Tibial nerve (tissue), 4 donors: Measurements from ENCODE around the gene EFCAB6. TPM values are rescaled to one million over a fixed set of nuclear protein-coding genes. Genes with fewer than 3 reads are reported as not detected.

ENCODE experiments used
- DNase-seq, 2 donors: peaks; one replicate each; pipeline ENCODE4 v3.0.0-alpha.2; 2019; ENCODE audit warnings: low spot score in 2 of 2
- H3K27ac ChIP-seq, 4 donors: fragments of 200-600 bp; sonication (generic) in 3 of 4; one replicate each; pipeline ENCODE4 v1.5.1; 2017 to 2019; ENCODE audit warnings: mild to moderate bottlenecking in 1 of 4
- H3K27me3 ChIP-seq, 2 donors: fragments of 200-600 bp; sonication (generic) in 1 of 2; one replicate each; pipeline versions ENCODE4 v1.5.1 to v1.6.0; 2017 to 2019
- H3K36me3 ChIP-seq, 3 donors: fragments of 200-600 bp; sonication (generic); one replicate each; pipeline ENCODE4 v1.5.1; 2018 to 2019
- H3K4me1 ChIP-seq, 4 donors: fragments of 200-600 bp; sonication (generic) in 3 of 4; one replicate each; pipeline ENCODE4 v1.5.1; 2017 to 2019
- H3K4me3 ChIP-seq, 4 donors: fragments of 200-600 bp; sonication (generic) in 3 of 4; one replicate each; pipeline ENCODE4 v1.5.1; 2017 to 2019; ENCODE audit warnings: mild to moderate bottlenecking in 1 of 4, moderate library complexity in 1 of 4
- H3K9me3 ChIP-seq, 4 donors: fragments of 200-600 bp; sonication (generic) in 3 of 4; one replicate each; pipeline ENCODE4 v1.5.1; 2017 to 2019
- CTCF ChIP-seq, 5 experiments: fragments of 200-600 bp in 3 of 5; fragments of 450-650 bp in 2 of 5; sonication (generic) in 3 of 5; IDR thresholded peaks; one replicate each; pipeline ENCODE4 v1.5.1; 2016 to 2019; ENCODE audit warnings: antibody characterized with exemption in 5 of 5, mild to moderate bottlenecking in 3 of 5, moderate library complexity in 2 of 5
- EP300 ChIP-seq, 2 donors: sonication (generic); formaldehyde crosslinking; IDR thresholded peaks; one replicate each; pipeline ENCODE4 v1.6.1; 2017; ENCODE audit warnings: antibody characterized with exemption in 2 of 2, mild to moderate bottlenecking in 1 of 2
- POLR2A ChIP-seq, 2 donors: fragments of 450-650 bp; IDR thresholded peaks; one replicate each; pipeline ENCODE4 v1.6.1; 2017; ENCODE audit warnings: antibody characterized with exemption in 2 of 2, mild to moderate bottlenecking in 2 of 2, moderate library complexity in 2 of 2
- WGBS, 2 donors: methylation state at CpG; one replicate each; pipeline ENCODE4 v1.1.5; 2018; 5-methylcytosine and 5-hydroxymethylcytosine counted together
- total RNA-seq, 4 donors: library from RNA; depleted of rRNA; stranded (reverse); fragments of >200 nt; gene quantifications; one replicate each; pipeline ENCODE4 v1.1.0, GENCODE V29; 2016

The EFCAB6 gene
- total RNA-seq, 4 donors from 2014 or later = 3.3 to 9.2 (median 6.8) TPM

GRCh38 chr22:43504068-43504467, 308.0 kb downstream of the EFCAB6 start:
- Histone ChIP-seq H3K27me3 (no peaks in the 10 kb centered on the region), H3K27ac (no peak overlapping the region), H3K9me3 (no peaks in the 10 kb centered on the region), H3K36me3 (no peaks in the 10 kb centered on the region), H3K4me3 (no peak overlapping the region), H3K4me1 (no peaks in the 10 kb centered on the region)
- 92 to 98% methylated on average over 3 of the region's 3 CpGs for WGBS, 2 donors
- no peak for DNase-seq
- TF ChIP-seq CTCF (IDR thresholded peaks at IDR 0.05) (no peak), POLR2A (IDR thresholded peaks at IDR 0.05) (no peak), EP300 (IDR thresholded peaks at IDR 0.05) (no peak)

- H3K4me3 ChIP-seq = no peak overlapping the region
- no peaks in the 10 kb centered on the region for H3K36me3 ChIP-seq
- H3K27me3 ChIP-seq = no peaks in the 10 kb centered on the region
- no peak overlapping the region for H3K27ac ChIP-seq
- WGBS, 2 donors = 87 to 88% methylated on average over 17 to 19 of the region's 20 CpGs
- no peak for TF ChIP-seq EP300 (IDR thresholded peaks at IDR 0.05)
- TF ChIP-seq POLR2A (IDR thresholded peaks at IDR 0.05) = no peak
- TF ChIP-seq CTCF (IDR thresholded peaks at IDR 0.05) = no peak
- H3K9me3 ChIP-seq = no peaks in the 10 kb centered on the region
- no peaks in the 10 kb centered on the region for H3K4me1 ChIP-seq
- DNase-seq = no peak
Measured at GRCh38 chr22:43502306-43502874, 309.7 kb downstream of the EFCAB6 start.

GRCh38 chr22:43501878-43502277, 310.2 kb downstream of the EFCAB6 start:
- no peak overlapping the region for H3K27ac ChIP-seq
- no peaks in the 10 kb centered on the region for H3K4me1 ChIP-seq
- H3K4me3 ChIP-seq = no peak overlapping the region
- no peaks in the 10 kb centered on the region for H3K9me3 ChIP-seq
- DNase-seq = no peak
- no peak for TF ChIP-seq CTCF (IDR thresholded peaks at IDR 0.05)
- no peak for TF ChIP-seq EP300 (IDR thresholded peaks at IDR 0.05)
- no peak for TF ChIP-seq POLR2A (IDR thresholded peaks at IDR 0.05)
- WGBS, 2 donors = 70 to 77% methylated on average over 9 to 11 of the region's 11 CpGs
- H3K36me3 ChIP-seq = no peaks in the 10 kb centered on the region
- no peaks in the 10 kb centered on the region for H3K27me3 ChIP-seq

- 77 to 83% methylated on average over 22 of the region's 22 CpGs for WGBS, 2 donors
- no peaks in the 10 kb centered on the region for H3K27me3 ChIP-seq
- no peak overlapping the region for H3K27ac ChIP-seq
- no peaks in the 10 kb centered on the region for H3K36me3 ChIP-seq
- H3K4me1 ChIP-seq = no peaks in the 10 kb centered on the region
- no peak for DNase-seq
- TF ChIP-seq CTCF (IDR thresholded peaks at IDR 0.05) (no peak), POLR2A (IDR thresholded peaks at IDR 0.05) (no peak), EP300 (IDR thresholded peaks at IDR 0.05) (no peak)
- no peak overlapping the region for H3K4me3 ChIP-seq
- H3K9me3 ChIP-seq = no peaks in the 10 kb centered on the region
Measured at GRCh38 chr22:43500792-43501785, 311.0 kb downstream of the EFCAB6 start.

- no peaks in the 10 kb centered on the region for H3K36me3 ChIP-seq
- H3K4me3 ChIP-seq = no peak overlapping the region
- no peak for TF ChIP-seq CTCF (IDR thresholded peaks at IDR 0.05)
- TF ChIP-seq EP300 (IDR thresholded peaks at IDR 0.05) = no peak
- H3K27me3 ChIP-seq = no peaks in the 10 kb centered on the region
- no peaks in the 10 kb centered on the region for H3K9me3 ChIP-seq
- no peak overlapping the region for H3K27ac ChIP-seq
- WGBS, 2 donors = 95 to 100% methylated on average over 1 of the region's 1 CpG
- DNase-seq = no peak
- no peaks in the 10 kb centered on the region for H3K4me1 ChIP-seq
Measured at GRCh38 chr22:43498856-43499253, 313.2 kb downstream of the EFCAB6 start.
